WERI-Rb-1 (cell line): ENCODE results near the gene OR1J4.

Experiments used
- DNase-seq: peaks from one replicate; pipeline ENCODE4 v3.0.0-alpha.2; 2020
- H3K27ac ChIP-seq: fragments of 250-450 bp; sonication (Bioruptor Pico); 2 replicates; pipeline ENCODE4 v1.5.1; 2020; ENCODE audit warnings: mild to moderate bottlenecking, moderate library complexity
- H3K27me3 ChIP-seq: fragments of 250-450 bp; sonication (Bioruptor Pico); 2 replicates; pipeline ENCODE4 v1.5.1; 2021; ENCODE audit warnings: mild to moderate bottlenecking, low read depth, moderate library complexity; ENCODE audit not compliant: insufficient read depth, severe bottlenecking
- H3K36me3 ChIP-seq: fragments of 250-450 bp; sonication (Bioruptor Pico); 2 replicates; pipeline ENCODE4 v1.5.1; 2020; ENCODE audit warnings: mild to moderate bottlenecking, moderate library complexity
- H3K4me3 ChIP-seq: 2 replicates; pipeline ENCODE4 v1.5.1; 2011; ENCODE audit warnings: low read depth, mild to moderate bottlenecking, control low read depth, low read length
- H3K9me3 ChIP-seq: fragments of 250-450 bp; sonication (Bioruptor Pico); 2 replicates; pipeline ENCODE4 v1.5.1; 2021; ENCODE audit warnings: mild to moderate bottlenecking, moderate library complexity; ENCODE audit not compliant: severe bottlenecking
- TF ChIP-seq, protein P1 (sequence below): IDR thresholded peaks from 2 replicates; pipeline ENCODE4 v1.5.1; 2011; ENCODE audit warnings: low read depth, mild to moderate bottlenecking, control low read depth, inconsistent platforms, low read length

The OR1J4 gene, protein sequence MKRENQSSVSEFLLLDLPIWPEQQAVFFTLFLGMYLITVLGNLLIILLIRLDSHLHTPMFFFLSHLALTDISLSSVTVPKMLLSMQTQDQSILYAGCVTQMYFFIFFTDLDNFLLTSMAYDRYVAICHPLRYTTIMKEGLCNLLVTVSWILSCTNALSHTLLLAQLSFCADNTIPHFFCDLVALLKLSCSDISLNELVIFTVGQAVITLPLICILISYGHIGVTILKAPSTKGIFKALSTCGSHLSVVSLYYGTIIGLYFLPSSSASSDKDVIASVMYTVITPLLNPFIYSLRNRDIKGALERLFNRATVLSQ

DNA sequence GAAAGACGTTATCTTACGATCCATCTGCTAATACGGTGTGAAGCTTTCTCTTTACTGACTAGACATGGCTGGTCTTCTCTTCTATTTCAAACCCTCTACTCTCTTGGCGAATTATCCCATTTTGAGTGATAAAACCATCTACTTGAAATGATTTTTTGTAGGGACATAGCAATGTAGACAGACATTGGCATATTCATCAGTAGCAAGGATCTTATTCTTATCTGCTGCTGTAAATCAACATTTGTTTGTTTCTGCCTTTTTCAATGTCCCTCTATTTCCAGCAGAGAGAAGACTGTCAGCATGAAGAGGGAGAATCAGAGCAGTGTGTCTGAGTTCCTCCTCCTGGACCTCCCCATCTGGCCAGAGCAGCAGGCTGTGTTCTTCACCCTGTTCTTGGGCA lies at the start of gene OR1J4:
Gene OR1J4, plus strand, starts transcription at position 301 of the 400 bp plus-strand sequence. Its CDS starts 0 bp downstream, at position 301.
- H3K36me3 ChIP-seq = no peaks in the 10 kb centered on the region
- H3K4me3 ChIP-seq = no peak within 1 kb of the TSS
- H3K27ac ChIP-seq = no peak within 1 kb of the TSS
- DNase-seq = no peak
- H3K9me3 ChIP-seq = no peaks in the 10 kb centered on the region
- no peaks in the 10 kb centered on the region for H3K27me3 ChIP-seq
- TF ChIP-seq, protein P1, sequence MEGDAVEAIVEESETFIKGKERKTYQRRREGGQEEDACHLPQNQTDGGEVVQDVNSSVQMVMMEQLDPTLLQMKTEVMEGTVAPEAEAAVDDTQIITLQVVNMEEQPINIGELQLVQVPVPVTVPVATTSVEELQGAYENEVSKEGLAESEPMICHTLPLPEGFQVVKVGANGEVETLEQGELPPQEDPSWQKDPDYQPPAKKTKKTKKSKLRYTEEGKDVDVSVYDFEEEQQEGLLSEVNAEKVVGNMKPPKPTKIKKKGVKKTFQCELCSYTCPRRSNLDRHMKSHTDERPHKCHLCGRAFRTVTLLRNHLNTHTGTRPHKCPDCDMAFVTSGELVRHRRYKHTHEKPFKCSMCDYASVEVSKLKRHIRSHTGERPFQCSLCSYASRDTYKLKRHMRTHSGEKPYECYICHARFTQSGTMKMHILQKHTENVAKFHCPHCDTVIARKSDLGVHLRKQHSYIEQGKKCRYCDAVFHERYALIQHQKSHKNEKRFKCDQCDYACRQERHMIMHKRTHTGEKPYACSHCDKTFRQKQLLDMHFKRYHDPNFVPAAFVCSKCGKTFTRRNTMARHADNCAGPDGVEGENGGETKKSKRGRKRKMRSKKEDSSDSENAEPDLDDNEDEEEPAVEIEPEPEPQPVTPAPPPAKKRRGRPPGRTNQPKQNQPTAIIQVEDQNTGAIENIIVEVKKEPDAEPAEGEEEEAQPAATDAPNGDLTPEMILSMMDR = no peak

DNA sequence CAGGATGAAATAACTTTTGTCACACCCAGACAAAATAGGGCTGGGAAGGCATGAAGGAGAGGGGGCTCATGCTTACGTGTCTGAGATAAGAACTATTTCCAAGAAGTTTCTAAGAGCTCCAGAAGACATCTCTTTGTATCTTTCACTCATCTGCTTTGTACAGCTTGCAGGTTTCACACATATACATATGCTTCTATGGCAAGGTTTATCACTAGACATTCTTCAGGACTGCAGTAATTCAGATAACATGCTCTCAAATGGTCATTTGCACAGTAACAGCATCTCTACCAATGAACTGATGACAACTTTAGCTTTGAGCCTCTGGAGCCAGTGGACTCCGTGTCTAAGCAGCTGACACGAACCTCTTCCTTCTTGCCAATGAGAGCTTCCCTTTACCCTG lies 44.4 kb upstream of the OR1J4 start:
- Histone ChIP-seq H3K27ac (no peak overlapping the region), H3K9me3 (peaks cover 6% of the 10 kb centered on the region), H3K36me3 (no peaks in the 10 kb centered on the region), H3K4me3 (no peak overlapping the region), H3K27me3 (peaks cover 14% of the 10 kb centered on the region)
- TF ChIP-seq, protein P1 = no peak
- no peak for DNase-seq

DNA sequence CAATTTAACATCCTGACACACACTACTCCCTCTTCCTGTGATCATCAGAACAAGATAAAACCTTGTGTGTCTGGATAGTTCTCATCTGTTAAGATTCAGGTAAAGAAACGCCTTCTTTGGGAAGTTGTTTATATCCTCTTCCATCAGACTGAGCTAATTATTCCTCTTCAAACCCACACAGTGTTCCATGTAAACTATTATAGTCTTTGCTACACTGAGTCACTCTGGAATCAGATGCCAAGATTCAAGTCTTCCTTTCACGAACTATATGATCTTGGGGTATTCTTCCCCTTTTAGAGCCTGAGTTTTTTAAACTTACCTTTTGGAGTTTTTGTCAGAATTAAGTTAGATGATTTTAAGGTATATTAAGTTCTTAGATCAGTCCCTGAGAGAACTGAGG lies 43.2 kb upstream of the OR1J4 start:
- Histone ChIP-seq H3K9me3 (peaks cover 3% of the 10 kb centered on the region), H3K36me3 (no peaks in the 10 kb centered on the region), H3K27me3 (peaks cover 14% of the 10 kb centered on the region), H3K4me3 (no peak overlapping the region), H3K27ac (no peak overlapping the region)
- DNase-seq = no peak
- TF ChIP-seq, protein P1 = no peak

DNA sequence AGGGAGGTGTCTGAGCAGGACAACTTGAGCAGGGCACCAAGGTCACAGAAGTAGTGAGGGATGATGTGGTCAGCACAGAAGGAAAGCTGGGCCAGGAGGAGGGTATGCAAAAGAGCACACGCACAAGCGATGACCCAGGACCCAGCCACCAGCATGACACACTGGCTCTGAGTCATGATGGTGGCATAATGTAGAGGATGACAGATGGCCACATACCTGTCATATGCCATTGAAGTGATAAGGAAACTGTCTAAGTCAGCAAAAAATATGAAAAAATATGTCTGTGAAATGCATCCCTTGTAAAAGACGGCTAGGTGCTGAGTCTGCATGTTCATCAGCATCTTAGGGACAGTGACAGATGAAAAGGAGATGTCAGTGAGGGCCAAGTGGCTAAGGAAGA lies 41.6 kb upstream of the OR1J4 start:
- Histone ChIP-seq H3K9me3 (peaks cover 3% of the 10 kb centered on the region), H3K36me3 (no peaks in the 10 kb centered on the region), H3K27me3 (peaks cover 10% of the 10 kb centered on the region), H3K4me3 (no peak overlapping the region), H3K27ac (no peak overlapping the region)
- TF ChIP-seq, protein P1 = no peak
- DNase-seq = no peak

DNA sequence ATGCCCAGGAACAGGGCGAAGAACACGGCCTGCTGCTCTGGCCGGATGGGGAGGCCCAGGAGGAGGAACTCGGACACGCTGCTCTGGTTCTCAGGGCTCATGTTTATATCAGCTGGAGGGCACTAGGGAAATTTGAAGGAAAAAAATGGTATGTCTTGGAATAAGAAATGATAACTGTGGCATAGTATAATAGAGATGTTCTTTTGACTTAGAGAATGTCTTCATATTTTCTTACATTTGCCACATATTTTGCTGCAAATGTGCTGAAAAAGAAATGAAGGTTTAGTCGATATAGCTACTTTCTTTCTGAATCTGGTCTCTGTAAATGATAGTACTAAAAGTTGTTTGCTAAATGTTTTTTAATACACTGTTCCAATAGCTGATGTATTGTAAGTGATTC lies 41.1 kb upstream of the OR1J4 start, which contains the start of gene OR1J1:
Gene OR1J1, minus strand, starts transcription at position 101 of the 400 bp plus-strand sequence. Its CDS starts 0 bp downstream, at position 101.
- Histone ChIP-seq H3K27me3 (peaks cover 6% of the 10 kb centered on the region), H3K4me3 (no peak within 1 kb of the TSS), H3K9me3 (no peaks in the 10 kb centered on the region), H3K36me3 (no peaks in the 10 kb centered on the region), H3K27ac (no peak within 1 kb of the TSS)
- TF ChIP-seq, protein P1 = no peak
- DNase-seq = no peak

DNA sequence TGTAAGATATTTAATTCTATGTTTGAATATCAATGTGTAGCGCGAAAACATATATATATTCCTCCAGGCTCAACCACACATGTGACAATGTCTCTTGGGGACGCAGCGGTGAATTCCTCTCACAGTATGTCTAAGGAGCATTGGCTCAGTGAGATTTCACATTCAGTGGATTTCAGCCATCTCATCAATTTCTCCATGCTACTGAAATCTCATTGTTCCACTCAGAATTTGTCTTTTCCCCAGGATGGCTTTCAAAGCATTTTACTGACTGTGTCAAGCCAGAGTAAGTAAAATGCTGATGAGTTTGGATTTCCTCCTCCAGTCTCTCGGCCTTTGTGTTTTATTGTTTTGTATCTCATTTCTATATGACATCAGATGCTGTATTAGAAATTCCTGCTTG lies 39.9 kb upstream of the OR1J4 start:
- no peak overlapping the region for H3K4me3 ChIP-seq
- no peaks in the 10 kb centered on the region for H3K36me3 ChIP-seq
- H3K27ac ChIP-seq = no peak overlapping the region
- TF ChIP-seq, protein P1 = no peak
- no peak for DNase-seq
- peaks cover 3% of the 10 kb centered on the region for H3K27me3 ChIP-seq
- no peaks in the 10 kb centered on the region for H3K9me3 ChIP-seq
